Measurements from ENCODE around the gene LOX. TPM values are rescaled to one million over a fixed set of nuclear protein-coding genes. Genes with fewer than 3 reads are reported as not detected.
A peak's percentile ranks its signal among the peaks of the same experiment; 100 is the strongest.

Gene LOX
- total and polyA plus RNA-seq, 9 of the 15 experiments (the other 6 are each of a cell fraction or from before 2014, with no cell fraction given): 0.06 to 0.09 TPM; not detected in 7

GRCh38 chr5:122121479-122122465 lies 43.7 kb upstream of the LOX start (continued):
- TF ChIP-seq PBX2 (CRISPR knock-in tag; IDR thresholded peaks at IDR 0.05; ENCODE audit: low read depth) (no peak), PBX2 (tag; conservative IDR thresholded peaks at IDR 0.05; ENCODE audit: low read depth) (no peak), RBBP5 (IDR thresholded peaks at IDR 0.05; ENCODE audit: borderline replicate concordance, insufficient read depth, low read length, poor library complexity, severe bottlenecking) (no peak), ZNF431 (CRISPR knock-in tag; IDR thresholded peaks at IDR 0.05) (no peak), MYBL2 (IDR thresholded peaks at IDR 0.05; ENCODE audit: low read depth) (no peak), MYBL2 (CRISPR knock-in tag; IDR thresholded peaks at IDR 0.05; ENCODE audit: borderline replicate concordance) (no peak), POLR2AphosphoS5 (IDR thresholded peaks at IDR 0.05; ENCODE audit: control insufficient read depth, insufficient read depth, low read depth, low read length) (peak; percentile 58; the same call in 1 of the 2 replicates), ZNF197 (CRISPR knock-in tag; IDR thresholded peaks at IDR 0.05; ENCODE audit: low read depth) (no peak), HMGN3 (IDR thresholded peaks at IDR 0.05; ENCODE audit: borderline replicate concordance, extremely low read depth, insufficient read length, low read depth, low read length) (no peak), SP2 (IDR thresholded peaks at IDR 0.05; ENCODE audit: extremely low read depth, low read depth, low read length, poor library complexity, severe bottlenecking) (no peak), CUX1 (CRISPR knock-in tag; IDR thresholded peaks at IDR 0.05) (no peak), PRPF4 (IDR thresholded peaks at IDR 0.05; ENCODE audit: insufficient read depth, low read depth, low read length, poor library complexity, severe bottlenecking) (no peak), SMAD4 (CRISPR knock-in tag; conservative IDR thresholded peaks at IDR 0.05) (peak; percentile 56; the same call in 1 of the 2 replicates), RNF2 (IDR thresholded peaks at IDR 0.05) (no peak), ZNF589 (CRISPR knock-in tag; IDR thresholded peaks at IDR 0.05; ENCODE audit: low read depth) (no peak), RAD51 (IDR thresholded peaks at IDR 0.05; ENCODE audit: borderline replicate concordance, low read depth) (0 out of 2 replicates have a peak, but pooled peaks have one; percentile 10), JUN (IDR thresholded peaks at IDR 0.05; ENCODE audit: borderline replicate concordance, low read depth, low read length) (peak; percentile 22; the same call in 1 of the 2 replicates), JUN (CRISPR knock-in tag; IDR thresholded peaks at IDR 0.05; ENCODE audit: borderline replicate concordance) (no peak)

Measured in K562 (cell line).